Embryonic facial prominence (tissue), 1 donor: ENCODE measurements around the gene KSR1.

Source experiments
- DNase-seq: peaks from one replicate; pipeline ENCODE4 v3.0.0-alpha.2; 2016; ENCODE audit errors: extremely low spot score

The KSR1 gene

GRCh38 chr17:27514595-27515413, 58.6 kb downstream of the KSR1 start:
- no peak for DNase-seq

- DNase-seq: no peak
These were observed 61.8 kb downstream of the KSR1 start for GRCh38 chr17:27518048-27518447.

- DNase-seq: no peak
These were observed 62.6 kb downstream of the KSR1 start for GRCh38 chr17:27518545-27519521.

- DNase-seq: no peak
These were observed 63.3 kb downstream of the KSR1 start for GRCh38 chr17:27519550-27519949.

- DNase-seq: no peak
These were observed 64.4 kb downstream of the KSR1 start for GRCh38 chr17:27520491-27521185.

- no peak for DNase-seq
These were observed 65.2 kb downstream of the KSR1 start for GRCh38 chr17:27521281-27522027.

- DNase-seq: no peak
These were observed 65.9 kb downstream of the KSR1 start for GRCh38 chr17:27522028-27522635.

- no peak for DNase-seq
These were observed 67.5 kb downstream of the KSR1 start for GRCh38 chr17:27523712-27524111.

- no peak for DNase-seq
These were observed 68.3 kb downstream of the KSR1 start for GRCh38 chr17:27524594-27524993.

- DNase-seq: no peak
These were observed 69.1 kb downstream of the KSR1 start for GRCh38 chr17:27525316-27525715.

- no peak for DNase-seq
These were observed 69.8 kb downstream of the KSR1 start for GRCh38 chr17:27525836-27526603.

GRCh38 chr17:27526604-27527002, 70.4 kb downstream of the KSR1 start:
- no peak for DNase-seq

- no peak for DNase-seq
These were observed 73.1 kb downstream of the KSR1 start for GRCh38 chr17:27529230-27529796.

- DNase-seq: no peak
These were observed 74.6 kb downstream of the KSR1 start for GRCh38 chr17:27530764-27531391.

GRCh38 chr17:27531469-27531961, 75.3 kb downstream of the KSR1 start:
- no peak for DNase-seq

GRCh38 chr17:27532269-27533263, 76.3 kb downstream of the KSR1 start:
- DNase-seq: no peak

GRCh38 chr17:27533874-27534815, 77.9 kb downstream of the KSR1 start:
- DNase-seq: no peak
